NOMO-1 treated with DMSO at 0.1 percent for 48 hours (cell line): ENCODE measurements around the gene PKHD1.
"Not testable (repeated sequence)": the region's sequence is repeated elsewhere in the genome, so short reads cannot be mapped to it uniquely, and the experiment has no call there.

Experiments used
- DNase-seq: peaks from one replicate; lab custom pipeline; 2025; ENCODE audit not compliant: unreplicated experiment; lab: John Stamatoyannopoulos, UW

The PKHD1 gene

GRCh38 chr6:52000064-52000463 lies 87.3 kb downstream of the PKHD1 start:
- peak; percentile 39 for DNase-seq

DNA sequence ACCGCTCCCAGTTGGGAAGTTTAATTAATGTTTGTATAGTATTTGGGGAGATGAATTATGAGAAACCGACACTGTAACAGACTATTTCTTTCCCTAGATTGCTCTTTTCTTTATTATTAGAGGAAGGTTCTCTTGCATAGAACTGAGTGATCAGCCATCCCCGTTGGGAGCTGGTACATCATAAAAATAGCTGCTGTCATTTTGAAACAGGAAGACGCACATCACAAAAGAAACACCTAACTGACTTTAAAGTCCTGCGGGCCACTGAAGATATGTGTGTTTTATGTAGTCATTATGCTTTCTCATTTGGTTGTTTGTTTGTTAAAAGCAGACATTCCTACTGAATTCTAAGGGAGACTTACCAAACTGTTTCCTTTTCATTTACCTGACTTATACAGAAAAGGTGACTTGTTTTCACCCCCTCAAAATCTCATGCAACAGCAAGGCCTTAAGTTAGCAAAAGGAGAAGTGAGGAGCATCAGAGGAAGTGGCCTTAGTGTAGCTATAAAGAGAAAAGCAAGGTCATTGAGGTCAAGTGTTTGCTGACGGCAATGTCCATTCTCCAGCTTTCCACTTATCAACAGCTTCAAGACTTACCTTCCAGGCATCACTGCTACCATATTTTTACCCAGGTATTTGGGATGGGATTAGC lies 91.0 kb downstream of the PKHD1 start:
- peak; percentile 93 for DNase-seq

DNA sequence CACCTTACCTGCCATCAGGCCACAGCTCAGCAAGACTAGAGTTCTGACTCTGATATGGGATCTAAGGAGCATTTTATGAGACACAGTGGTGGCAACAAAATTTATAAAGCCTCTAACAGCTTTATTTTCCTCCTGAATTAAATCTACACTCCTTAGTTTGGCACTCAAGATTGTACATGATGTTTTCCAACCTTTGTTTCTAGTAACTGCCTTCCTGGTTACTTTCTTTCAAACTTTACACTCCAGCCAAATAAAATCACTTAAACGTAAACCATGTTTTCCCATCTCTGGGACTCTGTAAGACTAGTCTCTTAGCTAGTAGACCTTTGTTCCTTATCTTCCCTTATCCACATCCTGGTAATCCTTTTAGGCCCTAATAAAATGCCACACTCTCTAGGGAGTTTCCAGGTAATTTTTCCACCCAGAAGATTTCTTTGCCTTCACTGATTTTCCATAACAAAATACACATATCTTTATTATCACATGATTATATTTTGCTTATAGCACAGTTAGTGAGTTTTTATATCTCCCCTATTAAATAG lies 92.1 kb downstream of the PKHD1 start:
- no peak for DNase-seq

GRCh38 chr6:51992876-51993275 lies 94.5 kb downstream of the PKHD1 start:
- no peak for DNase-seq

DNA sequence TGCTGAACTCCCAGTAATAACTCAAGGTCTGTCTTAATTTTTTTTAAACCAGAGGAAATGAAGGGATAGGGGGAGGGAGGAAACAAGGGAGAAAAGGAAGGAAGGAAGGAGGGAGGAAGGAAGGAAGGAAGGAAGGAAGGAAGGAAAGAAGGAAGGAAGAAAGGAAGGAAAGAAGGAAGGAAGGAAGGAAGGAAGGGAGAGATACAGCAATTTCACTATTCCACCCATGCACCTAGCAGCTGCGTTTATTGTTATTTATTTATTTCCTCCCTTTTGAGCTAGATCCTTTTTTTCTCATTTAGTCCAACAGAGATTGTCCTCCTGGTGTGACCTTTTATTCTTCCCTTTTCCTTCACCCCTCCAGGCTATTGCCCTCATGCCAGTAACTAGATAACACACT lies 97.6 kb downstream of the PKHD1 start:
- DNase-seq: no peak

DNA sequence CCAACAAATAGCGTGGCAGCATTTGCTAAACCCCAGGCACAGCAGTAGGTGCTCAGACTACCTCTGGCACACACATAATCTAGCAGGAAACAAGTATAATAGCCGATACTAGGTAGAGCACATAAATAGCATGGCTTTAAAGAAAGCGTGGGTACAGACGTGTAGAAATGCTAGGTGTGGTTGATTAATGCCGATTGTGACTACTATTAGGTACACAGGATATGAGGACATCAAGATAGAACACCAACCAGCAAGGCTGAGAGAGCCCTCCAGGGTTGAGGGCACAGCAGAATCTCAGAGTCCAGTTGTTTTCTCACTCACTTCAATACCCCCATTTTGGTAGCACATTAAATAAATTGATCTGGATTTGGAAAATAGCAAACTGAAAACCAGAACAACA lies 100.5 kb downstream of the PKHD1 start:
- DNase-seq: no peak

GRCh38 chr6:51983564-51983963 lies 103.8 kb downstream of the PKHD1 start:
- peak; percentile 78 for DNase-seq

- DNase-seq: not testable (repeated sequence)
Observed at GRCh38 chr6:51982695-51983094, 104.7 kb downstream of the PKHD1 start.

GRCh38 chr6:51976374-51976773 lies 111.0 kb downstream of the PKHD1 start:
- no peak for DNase-seq

GRCh38 chr6:51972659-51973058 lies 114.8 kb downstream of the PKHD1 start:
- no peak for DNase-seq

DNA sequence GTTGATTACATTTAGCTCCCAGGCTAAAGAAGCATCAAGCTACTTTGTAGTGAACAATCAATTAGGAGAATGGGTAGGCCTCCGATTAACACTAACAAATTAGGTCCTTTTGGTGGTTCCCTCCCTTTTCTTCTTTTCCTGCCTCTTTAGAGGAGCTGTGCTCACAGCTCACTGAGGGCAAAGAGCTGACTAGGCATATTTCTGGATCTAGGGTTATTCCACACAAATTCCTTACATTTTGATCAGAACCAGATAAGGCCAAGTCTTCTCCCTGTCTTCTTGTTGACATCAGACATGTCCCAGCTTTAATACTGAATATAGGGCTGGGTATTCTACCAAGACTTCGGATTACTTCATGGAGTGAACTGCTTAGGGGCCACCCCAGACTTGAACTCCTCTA lies 119.1 kb downstream of the PKHD1 start:
- DNase-seq: no peak

DNA sequence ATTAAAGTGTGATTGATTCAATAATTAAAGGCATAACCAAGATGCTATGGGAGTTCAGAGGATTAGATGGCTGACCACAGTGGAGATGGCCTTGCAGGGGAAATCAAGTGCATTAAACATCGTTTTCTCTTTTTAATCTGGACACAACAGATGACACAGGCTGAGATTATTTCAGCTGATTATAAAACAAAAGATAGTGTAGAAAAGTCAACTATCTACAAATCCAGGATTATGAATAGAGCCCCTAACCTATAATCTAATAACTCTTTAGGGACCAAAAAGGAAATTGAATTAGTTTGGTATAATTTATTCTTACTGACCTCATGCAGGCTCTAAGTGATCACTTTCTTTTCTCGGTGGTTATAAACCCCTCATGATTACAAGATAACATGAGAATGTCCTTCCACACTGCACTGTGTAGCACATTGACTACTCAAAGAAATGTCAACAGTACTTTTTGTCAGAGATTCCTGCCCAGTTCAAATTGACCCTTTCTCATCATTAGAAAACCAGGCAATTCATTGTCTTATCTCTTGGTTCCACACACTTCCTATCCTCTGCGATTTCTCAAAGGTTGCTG lies 122.1 kb downstream of the PKHD1 start:
- no peak for DNase-seq

DNA sequence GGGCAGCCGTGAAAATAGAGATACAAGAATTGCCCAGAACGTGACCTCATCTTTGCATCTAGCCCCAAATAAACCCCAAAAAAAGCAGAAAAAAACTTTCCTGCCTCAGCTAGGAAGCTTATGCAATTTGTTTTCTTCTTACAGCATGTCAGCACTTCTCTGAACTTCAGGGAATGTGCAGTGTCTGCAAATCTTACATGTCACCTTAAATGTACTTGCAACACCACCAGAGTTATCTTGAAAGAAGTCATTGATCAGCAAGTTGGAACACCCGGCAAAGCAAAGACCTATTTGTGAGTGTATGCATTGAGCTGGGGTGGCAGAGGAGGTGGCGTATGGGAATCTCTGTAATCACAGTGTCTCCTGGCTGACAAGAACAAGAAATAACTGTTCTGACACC lies 123.4 kb downstream of the PKHD1 start:
- DNase-seq: no peak

- no peak for DNase-seq
Observed at GRCh38 chr6:51962354-51962753, 125.1 kb downstream of the PKHD1 start.

GRCh38 chr6:51960419-51960818 lies 127.0 kb downstream of the PKHD1 start:
- DNase-seq: no peak

DNA sequence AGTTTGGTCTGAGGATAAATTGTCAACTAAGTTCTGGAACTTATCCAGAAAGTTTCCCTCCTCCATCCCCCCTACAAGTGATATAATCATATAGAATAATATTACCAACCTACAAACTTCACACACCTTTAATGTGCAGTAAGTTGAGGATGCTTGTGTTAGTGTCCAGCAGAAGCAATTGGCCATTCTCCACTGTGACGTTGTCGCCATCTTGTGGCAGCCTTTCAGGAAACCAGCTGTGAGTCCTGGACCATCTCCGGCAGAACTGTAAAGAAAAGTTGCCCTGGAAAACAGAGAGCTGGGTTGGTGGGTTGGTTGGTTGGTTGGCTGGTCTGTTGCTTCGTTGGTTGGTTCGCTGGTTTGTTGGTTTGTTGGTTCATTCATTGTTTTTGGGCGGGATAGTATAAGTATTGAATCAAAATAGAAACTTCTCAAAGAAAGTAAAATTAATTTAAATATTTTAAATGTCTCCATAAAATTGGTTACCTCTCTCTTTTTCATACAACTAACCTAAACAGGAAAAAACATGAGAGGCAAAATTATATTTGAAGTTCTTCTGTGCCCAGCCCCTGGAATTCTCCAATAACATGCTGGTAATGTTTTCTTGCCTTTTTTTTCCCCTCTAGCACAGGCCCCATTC lies 127.5 kb downstream of the PKHD1 start:
- peak; percentile 46 for DNase-seq

DNA sequence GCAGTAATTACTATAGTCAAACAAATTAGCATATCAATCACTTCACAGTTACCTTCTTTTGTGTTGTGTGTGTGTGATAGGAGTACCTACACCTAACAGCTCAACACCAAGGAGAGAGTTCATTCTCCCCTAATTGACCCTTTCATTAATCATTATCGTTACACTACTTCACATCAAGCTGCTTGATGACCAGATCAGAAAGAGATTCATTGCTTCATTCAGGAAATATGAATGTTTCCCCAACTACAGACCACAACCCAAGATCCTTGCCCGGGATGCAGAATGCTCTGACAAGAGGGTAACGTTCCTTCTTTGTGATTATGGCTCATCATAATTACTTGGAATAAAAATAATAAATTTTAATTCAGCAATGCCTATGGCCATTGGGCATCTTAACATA lies 132.7 kb downstream of the PKHD1 start:
- DNase-seq: no peak

DNA sequence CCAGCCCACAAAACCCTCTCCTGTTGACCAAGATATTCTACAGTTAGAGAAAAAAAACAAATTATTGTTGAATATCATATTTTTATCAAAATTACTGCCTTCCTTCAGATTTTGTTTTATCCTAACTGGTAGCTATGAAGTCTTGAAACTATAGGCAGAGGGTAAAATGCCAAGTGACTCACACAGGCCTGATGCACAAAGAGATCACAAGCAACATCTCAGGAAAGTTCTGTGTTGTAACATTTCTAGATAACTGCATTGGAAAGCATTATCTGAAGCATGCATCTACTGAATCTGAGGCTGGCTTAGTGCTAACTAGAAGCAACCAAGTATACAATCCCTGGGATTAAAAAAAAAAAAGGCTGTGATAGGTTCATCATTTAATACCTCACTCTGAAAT lies 134.2 kb downstream of the PKHD1 start:
- DNase-seq: no peak

- DNase-seq: no peak
Observed at GRCh38 chr6:51951924-51952323, 135.5 kb downstream of the PKHD1 start.

- DNase-seq: no peak
Observed at GRCh38 chr6:51949526-51949925, 137.9 kb downstream of the PKHD1 start.

GRCh38 chr6:51939695-51940094 lies 147.7 kb downstream of the PKHD1 start:
- DNase-seq: not testable (repeated sequence)

- DNase-seq: no peak
Observed at GRCh38 chr6:51936531-51937290, 150.7 kb downstream of the PKHD1 start.
